Iris pigment epithelial cell (primary cell): ENCODE results near the gene CYTH2.
A peak's percentile ranks its signal among the peaks of the same experiment; 100 is the strongest.

Experiments used
- DNase-seq: peaks from one replicate; pipeline ENCODE4 v3.0.0-alpha.2; 2011; ENCODE audit warnings: low read depth

Gene CYTH2

GRCh38 chr19:48452289-48453190 is 16.6 kb upstream of the CYTH2 start:
- no peak for DNase-seq

GRCh38 chr19:48454150-48454730 is 14.9 kb upstream of the CYTH2 start:
- no peak for DNase-seq

GRCh38 chr19:48455171-48455907 is 13.8 kb upstream of the CYTH2 start, which contains the start of gene KCNJ14:
KCNJ14 (plus strand) TSS chr19:48455574; CDS start chr19:48461725, 6,151 bp downstream.
- no peak for DNase-seq

- DNase-seq: no peak
Observed at GRCh38 chr19:48455908-48456562, 13.1 kb upstream of the CYTH2 start.

GRCh38 chr19:48456864-48457263 is 12.3 kb upstream of the CYTH2 start:
- no peak for DNase-seq

- DNase-seq: peak; percentile 34
Observed at GRCh38 chr19:48458016-48458415, 11.2 kb upstream of the CYTH2 start.

- DNase-seq: no peak
Observed at GRCh38 chr19:48461651-48461981, 7.6 kb upstream of the CYTH2 start.

- DNase-seq: no peak
Observed at GRCh38 chr19:48461982-48462655, 7.0 kb upstream of the CYTH2 start.

- no peak for DNase-seq
Observed at GRCh38 chr19:48465215-48465614, 4.0 kb upstream of the CYTH2 start.

- peak; percentile 63 for DNase-seq
Observed at GRCh38 chr19:48466561-48467325, 2.4 kb upstream of the CYTH2 start.

- DNase-seq: peak; percentile 100
Observed at GRCh38 chr19:48468772-48469288, 339 bp upstream of the CYTH2 start.

GRCh38 chr19:48469934-48470680 is 938 bp downstream of the CYTH2 start:
- DNase-seq: no peak

- DNase-seq: no peak
Observed at GRCh38 chr19:48470856-48471255, 1.7 kb downstream of the CYTH2 start.

GRCh38 chr19:48471836-48472235 is 2.7 kb downstream of the CYTH2 start:
- DNase-seq: no peak

- DNase-seq: no peak
Observed at GRCh38 chr19:48473161-48473966, 4.2 kb downstream of the CYTH2 start.

GRCh38 chr19:48474084-48474592 is 5.0 kb downstream of the CYTH2 start:
- no peak for DNase-seq

- no peak for DNase-seq
Observed at GRCh38 chr19:48475369-48476068, 6.3 kb downstream of the CYTH2 start.

- no peak for DNase-seq
Observed at GRCh38 chr19:48476176-48476575, 7.0 kb downstream of the CYTH2 start.
